ENCODE measurements around the gene CEACAM19. TPM values are rescaled to one million over a fixed set of nuclear protein-coding genes. Genes with fewer than 3 reads are reported as not detected.

Gene CEACAM19
- total and polyA plus RNA-seq, 10 of the 15 experiments (the other 5 are each of a cell fraction or from before 2014, with no cell fraction given): 0.13 to 0.31 (median 0.17) TPM; not detected in 4

- TF ChIP-seq ZBTB40 (IDR thresholded peaks at IDR 0.05; ENCODE audit: borderline replicate concordance) (no peak), PBX3 (IDR thresholded peaks at IDR 0.05; ENCODE audit: insufficient replicate concordance, low read depth, low read length) (no peak), KLF5 (IDR thresholded peaks at IDR 0.05; ENCODE audit: partially characterized antibody) (no peak), BHLHE40 (IDR thresholded peaks at IDR 0.05; ENCODE audit: borderline replicate concordance in 1 of 2, low read depth in 2 of 2, low read length in 1 of 2) (no peak)
Measured at GRCh38 chr19:44690131-44690440, 18.8 kb downstream of the CEACAM19 start (continued).

GRCh38 chr19:44692379-44692721, 21.1 kb downstream of the CEACAM19 start:
- Histone ChIP-seq H3K4me2 (ENCODE audit: control insufficient read depth, insufficient read depth) (peak overlapping the region; percentile 96), H2AFZ (ENCODE audit: control insufficient read depth, low read depth, low read length) (no peak overlapping the region), H3K27me3 (replicated peaks in 1 of 2; ENCODE audit: control insufficient read depth in 2 of 2, insufficient read depth in 2 of 2, low read length in 1 of 2) (no peaks in the 10 kb centered on the region), H3K9ac (ENCODE audit: control insufficient read depth, insufficient read depth, low read length) (no peak overlapping the region), H3K27ac (ENCODE audit: control insufficient read depth, insufficient read depth) (peak overlapping the region; percentile 79; the same call in 1 of the 2 replicates), H3K36me3 (ENCODE audit: control insufficient read depth in 2 of 2, insufficient read depth in 2 of 2, low read length in 1 of 2) (no peaks in the 10 kb centered on the region), H3K4me1 (ENCODE audit: control insufficient read depth, insufficient read depth, low read length) (peaks cover 29% of the 10 kb centered on the region), H3K4me3 (peak overlapping the region; percentile 31; the same call in 1 of the 2 replicates), H3K9me3 (replicated peaks; ENCODE audit: control insufficient read depth, insufficient read depth, low read length) (no peaks in the 10 kb centered on the region), H3K79me2 (ENCODE audit: control insufficient read depth, insufficient read depth, low read length) (no peaks in the 10 kb centered on the region), H4K20me1 (ENCODE audit: control insufficient read depth, insufficient read depth) (no peaks in the 10 kb centered on the region)
- FAIRE-seq (no peak), DNase-seq (ENCODE audit: low read depth, low spot score) (no peak), ATAC-seq (no peak; the same call in 2 of the 3 replicates)
- in situ Hi-C loops (cut with MboI) (no loop called here), intact Hi-C loops (cut with micrococcal nuclease; ENCODE audit: unreplicated experiment) (no loop called here)
- 0 out of 2 replicates have a peak, but pooled peaks have one; percentile 16 for TF ChIP-seq PKNOX1 (IDR thresholded peaks at IDR 0.05)
- 0 out of 2 replicates have a peak, but pooled peaks have one; percentile 1 for TF ChIP-seq BACH1 (IDR thresholded peaks at IDR 0.05; ENCODE audit: borderline replicate concordance)
- no peak for TF ChIP-seq JUND (IDR thresholded peaks at IDR 0.05; ENCODE audit: low read depth, low read length)
- no peak for TF ChIP-seq NR2C1 (IDR thresholded peaks at IDR 0.05)
- TF ChIP-seq, protein P1, sequence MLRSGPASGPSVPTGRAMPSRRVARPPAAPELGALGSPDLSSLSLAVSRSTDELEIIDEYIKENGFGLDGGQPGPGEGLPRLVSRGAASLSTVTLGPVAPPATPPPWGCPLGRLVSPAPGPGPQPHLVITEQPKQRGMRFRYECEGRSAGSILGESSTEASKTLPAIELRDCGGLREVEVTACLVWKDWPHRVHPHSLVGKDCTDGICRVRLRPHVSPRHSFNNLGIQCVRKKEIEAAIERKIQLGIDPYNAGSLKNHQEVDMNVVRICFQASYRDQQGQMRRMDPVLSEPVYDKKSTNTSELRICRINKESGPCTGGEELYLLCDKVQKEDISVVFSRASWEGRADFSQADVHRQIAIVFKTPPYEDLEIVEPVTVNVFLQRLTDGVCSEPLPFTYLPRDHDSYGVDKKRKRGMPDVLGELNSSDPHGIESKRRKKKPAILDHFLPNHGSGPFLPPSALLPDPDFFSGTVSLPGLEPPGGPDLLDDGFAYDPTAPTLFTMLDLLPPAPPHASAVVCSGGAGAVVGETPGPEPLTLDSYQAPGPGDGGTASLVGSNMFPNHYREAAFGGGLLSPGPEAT (IDR thresholded peaks at IDR 0.05; ENCODE audit: low read depth): 0 out of 2 replicates have a peak, but pooled peaks have one; percentile 9
- TF ChIP-seq NR2F1 (conservative IDR thresholded peaks at IDR 0.05): 0 out of 2 replicates have a peak, but pooled peaks have one; percentile 38
- TF ChIP-seq IKZF2 (IDR thresholded peaks at IDR 0.05): 0 out of 4 replicates have a peak, but pooled peaks of 1 of the 2 experiments have one; percentile 2
- 1% methylated on average over 5 of the region's 5 CpGs for WGBS (ENCODE audit: insufficient coverage, insufficient replicate concordance, low lambda C conversion rate, missing lambda C conversion rate)
- no TSS peak for BruUV-seq (replicated peaks)
- ChIA-PET CTCF (interaction anchor here (1.0 to 10.7 kb wide), 6 partner anchors 29 to 151 kb away, joined by 3 to 162 read pairs (median 5); no protein-coding TSS in a partner anchor), RAD21 (ENCODE audit: unreplicated experiment) (interaction anchor here (1.5 to 7.3 kb wide), 3 partner anchors 31 to 79 kb away, joined by 7 to 121 read pairs (median 84); no protein-coding TSS in a partner anchor), SMC1A (ENCODE audit: uncharacterized antibody, unreplicated experiment) (interaction anchor here (4.9 to 7.3 kb wide), 2 partner anchors 31 to 80 kb away, joined by 72 to 99 read pairs; no protein-coding TSS in a partner anchor), POLR2A (interaction anchor here (1.0 to 2.4 kb wide), 5 partner anchors 29 to 78 kb away, joined by 3 to 10 read pairs (median 4); no protein-coding TSS in a partner anchor)
